ENCODE results near the gene RFC4.

The RFC4 gene

GRCh38 chr3:186772701-186773417 is 33.4 kb downstream of the RFC4 start:
- POLR2A ChIA-PET: interaction anchor here (0.6 to 1.5 kb wide), 2 partner anchors 10 to 13 kb away, joined by 4 to 6 read pairs; partner anchors contain the start of gene EIF4A2
- no peaks in the 10 kb centered on the region for H3K4me1 ChIP-seq (ENCODE audit: control insufficient read depth, insufficient read depth, low read length)
- no peaks in the 10 kb centered on the region for H3K36me3 ChIP-seq (ENCODE audit: control insufficient read depth in 2 of 2, insufficient read depth in 1 of 2, low read length in 2 of 2)
- H3K27ac ChIP-seq (ENCODE audit: extremely low read depth, low read depth, low read length): no peak overlapping the region
- H3K4me3 ChIP-seq (ENCODE audit: low read depth, low read length): no peak overlapping the region
- CTCF ChIA-PET: no interaction called here
- TF ChIP-seq RBAK (tag by site-specific recombination; IDR thresholded peaks at IDR 0.05) (no peak), ZNF335 (tag by site-specific recombination; conservative IDR thresholded peaks at IDR 0.05) (no peak), ZNF19 (tag by site-specific recombination; IDR thresholded peaks at IDR 0.05; ENCODE audit: low read depth) (no peak), ZNF280C (tag by site-specific recombination; IDR thresholded peaks at IDR 0.05) (no peak), ZNF785 (tag by site-specific recombination; IDR thresholded peaks at IDR 0.05) (no peak), BCL11B (tag by site-specific recombination; IDR thresholded peaks at IDR 0.05; ENCODE audit: low read depth) (no peak), ZNF18 (tag by site-specific recombination; IDR thresholded peaks at IDR 0.05) (no peak)
- H3K9me3 ChIP-seq (ENCODE audit: control insufficient read depth, insufficient read depth, low read depth, low read length): no peaks in the 10 kb centered on the region

- ChIA-PET CTCF (no interaction called here), POLR2A (interaction anchor here (1.5 kb wide), 1 partner anchor 11 kb away, joined by 6 read pairs; the partner anchor contains the start of gene EIF4A2)
- no peak for TF ChIP-seq ZNF747 (tag by site-specific recombination; IDR thresholded peaks at IDR 0.05)
- TF ChIP-seq ZNF132 (tag by site-specific recombination; IDR thresholded peaks at IDR 0.05; ENCODE audit: borderline replicate concordance): no peak
- TF ChIP-seq ZNF510 (tag by site-specific recombination; IDR thresholded peaks at IDR 0.05; ENCODE audit: insufficient replicate concordance): no peak
- TF ChIP-seq ZNF560 (tag by site-specific recombination; IDR thresholded peaks at IDR 0.05; ENCODE audit: borderline replicate concordance): no peak
- Histone ChIP-seq H3K4me1 (ENCODE audit: control insufficient read depth, insufficient read depth, low read length) (no peaks in the 10 kb centered on the region), H3K27ac (ENCODE audit: extremely low read depth, low read depth, low read length) (no peak overlapping the region), H3K4me3 (ENCODE audit: low read depth, low read length) (no peak overlapping the region), H3K9me3 (ENCODE audit: control insufficient read depth, insufficient read depth, low read depth, low read length) (no peaks in the 10 kb centered on the region), H3K36me3 (ENCODE audit: control insufficient read depth in 2 of 2, insufficient read depth in 1 of 2, low read length in 2 of 2) (no peaks in the 10 kb centered on the region)
These were observed 34.0 kb downstream of the RFC4 start for GRCh38 chr3:186772281-186772694.

GRCh38 chr3:186760897-186761447 is 45.3 kb downstream of the RFC4 start:
- ChIA-PET POLR2A (no interaction called here), CTCF (interaction anchor here (1.2 kb wide), 1 partner anchor 144 kb away, joined by 3 read pairs; no protein-coding TSS in a partner anchor)
- Histone ChIP-seq H3K4me1 (ENCODE audit: control insufficient read depth, insufficient read depth, low read length) (no peaks in the 10 kb centered on the region), H3K4me3 (ENCODE audit: low read depth, low read length) (no peak overlapping the region), H3K27ac (ENCODE audit: extremely low read depth, low read depth, low read length) (no peak overlapping the region), H3K9me3 (ENCODE audit: control insufficient read depth, insufficient read depth, low read depth, low read length) (no peaks in the 10 kb centered on the region), H3K36me3 (ENCODE audit: control insufficient read depth in 2 of 2, insufficient read depth in 1 of 2, low read length in 2 of 2) (no peaks in the 10 kb centered on the region)
- TF ChIP-seq ZEB2 (tag by site-specific recombination; IDR thresholded peaks at IDR 0.05) (no peak), PBX3 (CRISPR knock-in tag; IDR thresholded peaks at IDR 0.05) (no peak), ZNF157 (tag by site-specific recombination; IDR thresholded peaks at IDR 0.05) (no peak), ZNF416 (tag by site-specific recombination; IDR thresholded peaks at IDR 0.05) (no peak), TCF7L2 (IDR thresholded peaks at IDR 0.05; ENCODE audit: borderline replicate concordance, low read depth, low read length) (no peak), MYNN (tag by site-specific recombination; IDR thresholded peaks at IDR 0.05; ENCODE audit: borderline replicate concordance) (no peak), ZNF10 (tag by site-specific recombination; IDR thresholded peaks at IDR 0.05) (no peak), EGR2 (tag by site-specific recombination; IDR thresholded peaks at IDR 0.05; ENCODE audit: low read depth) (no peak)

Measured in HEK293 (cell line).